ENCODE data around the gene CHMP3. TPM values are rescaled to one million over a fixed set of nuclear protein-coding genes. Genes with fewer than 3 reads are reported as not detected.
"Not testable (repeated sequence)": the region's sequence is repeated elsewhere in the genome, so short reads cannot be mapped to it uniquely, and the experiment has no call there.

Gene CHMP3
- total RNA-seq, 1 donor = 76.0 TPM

DNA sequence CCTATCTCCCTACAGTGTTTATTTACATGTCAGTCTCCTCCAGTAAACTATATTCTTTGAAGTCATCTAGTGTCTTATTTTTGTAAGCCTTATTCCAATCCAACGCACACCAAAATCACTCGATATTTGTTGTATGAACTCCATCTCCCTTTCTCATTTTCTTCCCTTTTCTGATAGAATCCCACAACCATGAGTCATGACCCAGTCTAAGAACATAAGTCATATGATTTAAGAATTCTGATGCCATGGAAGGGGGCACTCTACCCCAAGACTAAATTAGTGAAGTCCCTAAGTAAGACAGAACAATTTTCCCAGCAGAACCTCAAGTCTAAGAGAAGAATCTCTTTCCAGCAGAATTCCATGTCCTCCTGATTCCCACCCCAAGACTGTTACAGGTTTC lies 5.4 kb downstream of the CHMP3 start:
- H3K4me2 ChIP-seq (ENCODE audit: insufficient read depth, low read length) = peak overlapping the region; percentile 27
- H3K4me3 ChIP-seq (ENCODE audit: insufficient read depth, low read length) = no peak overlapping the region
- H3K9me3 ChIP-seq (ENCODE audit: low read depth, low read length) = no peaks in the 10 kb centered on the region
- H4K20me1 ChIP-seq (ENCODE audit: insufficient read depth, low read length) = peaks cover 16% of the 10 kb centered on the region
- H3K36me3 ChIP-seq (ENCODE audit: insufficient read depth, low read length) = no peaks in the 10 kb centered on the region
- no peaks in the 10 kb centered on the region for H3K27me3 ChIP-seq (ENCODE audit: insufficient read depth, low read length)
- DNase-seq (ENCODE audit: insufficient read length, low spot score, missing footprints) = peak; percentile 54
- H3K27ac ChIP-seq (ENCODE audit: low read depth, low read length) = no peak overlapping the region
- H3K79me2 ChIP-seq (ENCODE audit: insufficient read depth, low read length) = peaks cover 89% of the 10 kb centered on the region
- TF ChIP-seq, protein P1, sequence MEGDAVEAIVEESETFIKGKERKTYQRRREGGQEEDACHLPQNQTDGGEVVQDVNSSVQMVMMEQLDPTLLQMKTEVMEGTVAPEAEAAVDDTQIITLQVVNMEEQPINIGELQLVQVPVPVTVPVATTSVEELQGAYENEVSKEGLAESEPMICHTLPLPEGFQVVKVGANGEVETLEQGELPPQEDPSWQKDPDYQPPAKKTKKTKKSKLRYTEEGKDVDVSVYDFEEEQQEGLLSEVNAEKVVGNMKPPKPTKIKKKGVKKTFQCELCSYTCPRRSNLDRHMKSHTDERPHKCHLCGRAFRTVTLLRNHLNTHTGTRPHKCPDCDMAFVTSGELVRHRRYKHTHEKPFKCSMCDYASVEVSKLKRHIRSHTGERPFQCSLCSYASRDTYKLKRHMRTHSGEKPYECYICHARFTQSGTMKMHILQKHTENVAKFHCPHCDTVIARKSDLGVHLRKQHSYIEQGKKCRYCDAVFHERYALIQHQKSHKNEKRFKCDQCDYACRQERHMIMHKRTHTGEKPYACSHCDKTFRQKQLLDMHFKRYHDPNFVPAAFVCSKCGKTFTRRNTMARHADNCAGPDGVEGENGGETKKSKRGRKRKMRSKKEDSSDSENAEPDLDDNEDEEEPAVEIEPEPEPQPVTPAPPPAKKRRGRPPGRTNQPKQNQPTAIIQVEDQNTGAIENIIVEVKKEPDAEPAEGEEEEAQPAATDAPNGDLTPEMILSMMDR (IDR thresholded peaks at IDR 0.05; ENCODE audit: extremely low read depth, low read depth, low read length) = no peak
- no peak overlapping the region for H2AFZ ChIP-seq (ENCODE audit: low read length)
- peaks cover 20% of the 10 kb centered on the region for H3K4me1 ChIP-seq (ENCODE audit: insufficient read depth, low read length)

DNA sequence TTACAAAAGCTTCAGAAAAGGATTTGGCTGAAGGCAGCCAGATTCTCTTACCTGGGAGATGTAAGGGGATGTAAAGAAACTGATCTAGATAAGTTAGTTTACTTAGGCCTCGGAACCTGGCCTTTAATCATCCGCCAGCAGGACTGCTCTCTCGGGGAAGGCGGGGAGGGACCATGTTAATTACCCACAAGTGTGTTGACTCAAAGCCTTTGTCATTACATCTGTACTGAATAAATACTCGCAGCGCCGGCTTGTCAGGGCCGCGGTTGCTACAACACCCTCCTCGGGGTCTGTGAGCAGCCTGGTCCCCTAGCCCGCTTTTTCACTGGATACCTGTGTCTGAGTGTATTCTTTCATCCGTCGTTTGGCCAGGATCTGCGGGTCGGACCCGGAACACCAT lies 6.7 kb downstream of the CHMP3 start:
- Histone ChIP-seq H3K79me2 (ENCODE audit: insufficient read depth, low read length) (peaks cover 89% of the 10 kb centered on the region), H3K4me3 (ENCODE audit: insufficient read depth, low read length) (no peak overlapping the region), H3K4me2 (ENCODE audit: insufficient read depth, low read length) (no peak overlapping the region), H3K27ac (ENCODE audit: low read depth, low read length) (no peak overlapping the region), H3K27me3 (ENCODE audit: insufficient read depth, low read length) (no peaks in the 10 kb centered on the region), H4K20me1 (ENCODE audit: insufficient read depth, low read length) (peaks cover 20% of the 10 kb centered on the region), H3K36me3 (ENCODE audit: insufficient read depth, low read length) (no peaks in the 10 kb centered on the region), H3K4me1 (ENCODE audit: insufficient read depth, low read length) (peaks cover 12% of the 10 kb centered on the region), H3K9me3 (ENCODE audit: low read depth, low read length) (no peaks in the 10 kb centered on the region), H2AFZ (ENCODE audit: low read length) (no peak overlapping the region)
- TF ChIP-seq, protein P1 (IDR thresholded peaks at IDR 0.05; ENCODE audit: extremely low read depth, low read depth, low read length) = no peak
- DNase-seq (ENCODE audit: insufficient read length, low spot score, missing footprints) = no peak

DNA sequence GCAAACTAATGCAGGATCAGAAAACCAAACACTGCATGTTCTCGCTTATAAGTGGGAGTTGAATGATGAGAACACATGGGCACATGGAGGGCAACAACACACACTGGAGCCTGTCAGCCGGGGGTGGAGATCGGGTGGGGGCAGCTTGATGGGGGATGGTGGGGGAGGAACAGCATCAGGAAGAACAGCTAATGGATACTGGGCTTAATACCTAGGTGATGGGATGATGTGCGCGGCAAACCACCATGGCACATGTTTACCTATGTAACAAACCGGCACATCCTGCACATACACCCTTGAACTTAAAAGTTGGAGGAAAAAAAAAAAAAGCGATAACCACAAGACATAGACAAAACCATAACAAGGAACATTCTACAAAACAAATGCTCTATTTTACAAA lies 10.4 kb downstream of the CHMP3 start:
- TF ChIP-seq, protein P1 (IDR thresholded peaks at IDR 0.05; ENCODE audit: extremely low read depth, low read depth, low read length) = no peak
- no peaks in the 10 kb centered on the region for H3K36me3 ChIP-seq (ENCODE audit: insufficient read depth, low read length)
- H3K79me2 ChIP-seq (ENCODE audit: insufficient read depth, low read length) = peaks cover 67% of the 10 kb centered on the region
- no peaks in the 10 kb centered on the region for H3K27me3 ChIP-seq (ENCODE audit: insufficient read depth, low read length)
- no peaks in the 10 kb centered on the region for H3K9me3 ChIP-seq (ENCODE audit: low read depth, low read length)
- H3K4me3 ChIP-seq (ENCODE audit: insufficient read depth, low read length) = no peak overlapping the region
- H3K4me1 ChIP-seq (ENCODE audit: insufficient read depth, low read length) = peaks cover 4% of the 10 kb centered on the region
- DNase-seq (ENCODE audit: insufficient read length, low spot score, missing footprints) = no peak
- H2AFZ ChIP-seq (ENCODE audit: low read length) = no peak overlapping the region
- H4K20me1 ChIP-seq (ENCODE audit: insufficient read depth, low read length) = peaks cover 9% of the 10 kb centered on the region
- no peak overlapping the region for H3K27ac ChIP-seq (ENCODE audit: low read depth, low read length)
- H3K4me2 ChIP-seq (ENCODE audit: insufficient read depth, low read length) = no peak overlapping the region

DNA sequence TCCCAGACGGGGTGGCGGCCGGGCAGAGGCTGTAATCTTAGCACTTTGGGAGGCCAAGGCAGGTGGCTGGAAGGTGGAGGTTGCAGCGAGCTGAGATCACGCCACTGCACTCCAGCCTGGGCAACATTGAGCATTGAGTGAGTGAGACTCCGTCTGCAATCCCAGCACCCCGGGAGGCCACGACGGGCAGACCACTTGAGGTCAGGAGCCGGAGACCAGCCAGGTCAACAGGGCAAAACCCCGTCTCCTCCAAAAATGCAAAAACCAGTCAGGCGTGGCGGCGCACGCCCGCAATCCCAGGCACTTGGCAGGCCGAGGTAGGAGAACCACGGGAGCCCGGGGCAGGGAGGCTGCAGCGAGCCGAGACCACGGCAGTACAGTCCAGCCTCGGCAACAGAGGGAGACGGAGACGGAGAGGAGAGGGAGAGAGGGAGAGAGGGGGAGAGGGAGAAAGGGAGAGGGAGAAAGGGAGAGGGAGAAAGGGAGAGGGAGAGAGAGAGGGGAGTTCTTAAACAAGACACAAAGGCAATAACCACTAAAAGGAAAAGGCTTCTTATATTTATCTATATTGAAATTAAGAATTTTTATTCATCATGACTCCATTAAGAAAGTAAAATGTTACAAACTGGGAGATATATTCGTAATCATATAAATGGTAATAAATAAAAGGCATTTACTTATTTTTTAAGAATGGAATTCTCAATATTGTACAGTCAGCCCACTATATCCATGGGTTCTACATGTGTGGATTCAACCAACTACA lies 13.1 kb downstream of the CHMP3 start:
- not testable (repeated sequence) for H3K36me3 ChIP-seq (ENCODE audit: insufficient read depth, low read length); DNase-seq (ENCODE audit: insufficient read length, low spot score, missing footprints); H3K9me3 ChIP-seq (ENCODE audit: low read depth, low read length); H3K4me3 ChIP-seq (ENCODE audit: insufficient read depth, low read length); H3K4me2 ChIP-seq (ENCODE audit: insufficient read depth, low read length); H3K4me1 ChIP-seq (ENCODE audit: insufficient read depth, low read length); H2AFZ ChIP-seq (ENCODE audit: low read length); H4K20me1 ChIP-seq (ENCODE audit: insufficient read depth, low read length); H3K27me3 ChIP-seq (ENCODE audit: insufficient read depth, low read length); H3K27ac ChIP-seq (ENCODE audit: low read depth, low read length)
- peaks cover 44% of the 10 kb centered on the region for H3K79me2 ChIP-seq (ENCODE audit: insufficient read depth, low read length)

DNA sequence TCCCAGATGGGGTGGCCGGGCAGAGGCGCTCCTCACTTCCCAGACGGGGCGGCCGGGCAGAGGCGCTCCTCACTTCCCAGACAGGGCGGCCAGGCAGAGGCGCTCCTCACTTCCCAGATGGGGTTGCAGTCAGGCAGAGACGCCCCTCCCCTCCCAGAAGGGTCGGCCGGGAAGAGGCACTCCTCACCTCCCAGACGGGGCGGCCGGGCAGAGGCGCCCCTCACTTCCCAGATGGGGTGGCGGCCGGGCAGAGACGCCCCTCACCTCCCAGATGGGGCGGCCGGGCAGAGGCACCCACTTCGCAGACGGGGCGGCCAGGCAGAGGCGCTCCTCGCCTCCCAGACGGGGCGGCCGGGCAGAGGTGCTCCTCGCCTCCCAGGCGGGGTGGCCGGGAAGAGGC lies 13.8 kb downstream of the CHMP3 start:
- not testable (repeated sequence) for H3K27ac ChIP-seq (ENCODE audit: low read depth, low read length); H3K4me1 ChIP-seq (ENCODE audit: insufficient read depth, low read length); H3K9me3 ChIP-seq (ENCODE audit: low read depth, low read length); H4K20me1 ChIP-seq (ENCODE audit: insufficient read depth, low read length); H3K27me3 ChIP-seq (ENCODE audit: insufficient read depth, low read length); DNase-seq (ENCODE audit: insufficient read length, low spot score, missing footprints); H3K4me2 ChIP-seq (ENCODE audit: insufficient read depth, low read length); H3K36me3 ChIP-seq (ENCODE audit: insufficient read depth, low read length); H3K4me3 ChIP-seq (ENCODE audit: insufficient read depth, low read length); H2AFZ ChIP-seq (ENCODE audit: low read length)
- peaks cover 38% of the 10 kb centered on the region for H3K79me2 ChIP-seq (ENCODE audit: insufficient read depth, low read length)

DNA sequence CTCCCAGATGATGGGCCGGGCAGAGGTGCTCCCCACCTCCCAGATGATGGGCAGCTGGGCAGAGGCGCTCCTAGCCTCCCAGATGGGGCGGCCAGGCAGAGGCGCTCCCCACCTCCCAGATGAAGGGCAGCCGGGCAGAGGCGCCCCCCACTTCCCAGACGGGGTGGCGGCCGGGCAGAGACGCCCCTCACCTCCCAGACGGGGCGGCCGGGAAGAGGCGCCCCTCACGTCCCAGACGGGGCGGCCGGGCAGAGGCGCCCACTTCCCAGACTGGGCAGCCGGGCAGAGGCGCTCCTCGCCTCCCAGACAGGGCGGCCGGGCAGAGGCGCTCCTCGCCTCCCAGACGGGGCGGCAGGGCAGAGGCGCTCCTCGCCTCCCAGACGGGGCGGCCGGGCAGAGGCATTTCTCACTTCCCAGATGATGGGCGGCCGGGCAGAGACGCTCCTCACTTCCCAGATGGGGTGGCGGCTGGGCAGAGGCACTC lies 14.3 kb downstream of the CHMP3 start:
- not testable (repeated sequence) for H3K4me2 ChIP-seq (ENCODE audit: insufficient read depth, low read length); H3K4me3 ChIP-seq (ENCODE audit: insufficient read depth, low read length); H3K9me3 ChIP-seq (ENCODE audit: low read depth, low read length); H3K36me3 ChIP-seq (ENCODE audit: insufficient read depth, low read length); H4K20me1 ChIP-seq (ENCODE audit: insufficient read depth, low read length); H3K4me1 ChIP-seq (ENCODE audit: insufficient read depth, low read length); H3K27ac ChIP-seq (ENCODE audit: low read depth, low read length); DNase-seq (ENCODE audit: insufficient read length, low spot score, missing footprints); H2AFZ ChIP-seq (ENCODE audit: low read length); H3K27me3 ChIP-seq (ENCODE audit: insufficient read depth, low read length)
- H3K79me2 ChIP-seq (ENCODE audit: insufficient read depth, low read length) = peaks cover 35% of the 10 kb centered on the region

All from osteoblast (primary cell).